CD4-positive, alpha-beta T cell (primary cell): ENCODE results near the gene TMEM115. TPM values are rescaled to one million over a fixed set of nuclear protein-coding genes. Genes with fewer than 3 reads are reported as not detected.

Experiments used
- ATAC-seq: fragments of 200-7000 bp; cut with Tn5 transposase; one replicate; pipeline ENCODE4 v1.10.0; 2022; ENCODE audit warnings: mild to moderate bottlenecking; ENCODE audit not compliant: poor library complexity
- CTCF ChIA-PET: fragments of 350-600 bp; sonication (Branson Sonifier 250); formaldehyde crosslinking; loops from one replicate; lab custom pipeline; 2021; ENCODE audit warnings: antibody characterized with exemption, inconsistent platforms; lab: Charles Lee
- POLR2A ChIA-PET: fragments of 350-600 bp; sonication (Branson Sonifier 250); formaldehyde crosslinking; loops from one replicate; lab custom pipeline; 2021; ENCODE audit warnings: antibody characterized with exemption, inconsistent platforms; lab: Charles Lee
- DNase-seq, 14 experiments: peaks; one replicate each; pipeline ENCODE4 v3.0.0-alpha.2; 2013 to 2020; ENCODE audit warnings: mixed read lengths in 2 of 14
- H3K27ac ChIP-seq, 2 donors: one replicate each; pipeline versions ENCODE4 v1.5.1 to v1.7.0; 2013; ENCODE audit warnings: low read length in 2 of 2, low read depth in 1 of 2, mild to moderate bottlenecking in 1 of 2
- H3K27me3 ChIP-seq, 2 experiments: 1 replicate in 1 of 2; 2 replicates in 1 of 2; pipeline versions ENCODE4 v1.6.1 to v1.7.0; 2013; ENCODE audit warnings: low read length in 2 of 2, control low read depth in 1 of 2, mild to moderate bottlenecking in 1 of 2, moderate library complexity in 1 of 2; ENCODE audit not compliant: insufficient read depth in 2 of 2, control insufficient read depth in 1 of 2
- H3K36me3 ChIP-seq: one replicate; pipeline ENCODE4 v1.6.1; 2013; ENCODE audit warnings: low read length, control low read depth; ENCODE audit not compliant: insufficient read depth
- H3K4me1 ChIP-seq: one replicate; pipeline ENCODE4 v1.6.1; 2013; ENCODE audit warnings: low read length, control low read depth; ENCODE audit not compliant: insufficient read depth
- H3K4me3 ChIP-seq: one replicate; pipeline ENCODE4 v1.5.1; 2013; ENCODE audit warnings: mild to moderate bottlenecking, low read length, moderate library complexity
- H3K9me3 ChIP-seq, 2 experiments: 1 replicate in 1 of 2; 2 replicates in 1 of 2; pipeline versions ENCODE4 v1.6.1 to v1.7.0; 2013; ENCODE audit warnings: low read length in 2 of 2, mild to moderate bottlenecking in 2 of 2, control low read depth in 1 of 2, moderate library complexity in 1 of 2; ENCODE audit not compliant: control insufficient read depth in 1 of 2, insufficient read depth in 1 of 2
- H3K27ac Mint-ChIP-seq: one replicate; pipeline ENCODE4 v1.8.0; 2020; ENCODE audit warnings: mixed read lengths
- H3K27me3 Mint-ChIP-seq: one replicate; pipeline ENCODE4 v1.8.0; 2021; ENCODE audit warnings: mixed read lengths
- H3K36me3 Mint-ChIP-seq: one replicate; pipeline ENCODE4 v1.8.0; 2021; ENCODE audit warnings: low read depth, mixed read lengths
- H3K4me1 Mint-ChIP-seq: one replicate; pipeline ENCODE4 v1.8.0; 2021; ENCODE audit warnings: low read depth, mixed read lengths
- H3K4me3 Mint-ChIP-seq: one replicate; pipeline ENCODE4 v1.8.0; 2020; ENCODE audit warnings: mild to moderate bottlenecking, mixed read lengths
- H3K9me3 Mint-ChIP-seq: one replicate; pipeline ENCODE4 v1.8.0; 2020; ENCODE audit warnings: mixed read lengths
- intact Hi-C, 2 experiments: fragments of 100-400 bp; cut with DNase I in 1 of 2; cut with micrococcal nuclease in 1 of 2; formaldehyde crosslinking; loops; one replicate each; pipeline versions ENCODE4 v1.15.1 to v1.9.0; 2023 to 2025; cut with DNase I, micrococcal nuclease
- total RNA-seq, 174 experiments: library from RNA in 2 of 174; stranded (reverse) in 2 of 174; gene quantifications; one replicate each; pipeline ENCODE4 v1.2.3 and lab custom pipeline; 2021 to 2026
- TF ChIP-seq, protein P1 (sequence below): fragments of 200-600 bp; IDR thresholded peaks from one replicate; pipeline ENCODE4 v1.8.0; 2022; ENCODE audit warnings: antibody characterized with exemption, mild to moderate bottlenecking

The TMEM115 gene
- total RNA-seq, 2 experiments from 2014 or later: 19.0 to 19.9 TPM

DNA sequence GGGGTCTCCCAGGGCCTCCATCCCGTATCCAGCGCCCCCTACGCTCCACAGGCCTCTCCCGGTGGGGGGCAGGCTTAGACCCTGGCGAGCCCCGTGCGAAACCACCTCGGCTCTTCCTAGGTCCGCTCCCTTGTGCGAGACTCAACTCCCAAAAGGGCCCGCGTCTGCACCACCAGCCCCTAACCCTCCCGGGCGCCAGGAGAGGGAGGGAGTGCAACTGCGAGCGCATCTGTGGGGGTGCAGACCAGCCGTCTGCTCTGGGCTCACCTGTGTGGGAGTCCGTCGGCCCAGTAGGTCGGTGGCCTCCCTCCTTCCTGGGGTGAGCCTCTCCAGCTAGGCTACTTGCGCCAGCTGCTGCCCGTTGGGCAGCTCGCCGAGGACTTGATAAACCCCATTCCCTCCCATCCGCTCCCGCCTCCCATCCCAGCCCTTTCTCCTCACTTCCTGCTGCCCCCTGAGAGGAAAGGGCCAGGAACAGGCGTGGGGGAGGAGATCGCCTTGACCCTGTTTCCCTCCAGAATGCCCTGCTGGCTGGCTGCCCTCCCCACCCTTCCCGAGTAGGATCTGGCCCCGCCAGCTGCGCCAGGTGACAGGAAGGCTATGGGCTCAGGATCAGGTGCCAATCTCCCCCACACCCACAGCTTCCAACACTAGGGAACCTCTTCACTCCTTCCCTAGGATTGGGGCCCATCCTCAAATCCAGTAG is 36.8 kb downstream of the TMEM115 start, which contains the start of gene HYAL2:
Gene HYAL2 (minus strand): TSS at position 360 of the 706 bp plus-strand sequence. CDS start 2,256 bp downstream, outside the sequence.
- Histone ChIP-seq H3K27me3 (no peaks in the 10 kb centered on the region), H3K9me3 (no peaks in the 10 kb centered on the region), H3K27ac (peak within 1 kb of the TSS; percentile 75 to 96), H3K4me1 (peaks cover 76% of the 10 kb centered on the region), H3K36me3 (peaks cover 10% of the 10 kb centered on the region), H3K4me3 (peak within 1 kb of the TSS; percentile 68)
- Mint-ChIP-seq H3K27me3 (no peaks in the 10 kb centered on the region), H3K9me3 (no peaks in the 10 kb centered on the region), H3K4me3 (peak within 1 kb of the TSS; percentile 90), H3K4me1 (peaks cover 45% of the 10 kb centered on the region), H3K27ac (peak within 1 kb of the TSS; percentile 82), H3K36me3 (peaks cover 14% of the 10 kb centered on the region)
- DNase-seq (peak in 1 of 14 experiments; percentile 50), ATAC-seq (no peak)
- ChIA-PET CTCF (interaction anchor here (0.6 to 1.7 kb wide), 2 partner anchors 24 to 76 kb away, joined by 3 to 5 read pairs; no protein-coding TSS in a partner anchor), POLR2A (interaction anchor here (2.2 to 3.6 kb wide), 2 partner anchors 14 to 28 kb away, joined by 15 to 25 read pairs; partner anchors contain the start of genes CYB561D2 and NPRL2)
- intact Hi-C loops: loop anchor here in 1 of 2 experiments (5.0 kb wide), 1 partner anchor 130 kb away; the partner anchor contains the start of gene GNAT1
- TF ChIP-seq, protein P1, sequence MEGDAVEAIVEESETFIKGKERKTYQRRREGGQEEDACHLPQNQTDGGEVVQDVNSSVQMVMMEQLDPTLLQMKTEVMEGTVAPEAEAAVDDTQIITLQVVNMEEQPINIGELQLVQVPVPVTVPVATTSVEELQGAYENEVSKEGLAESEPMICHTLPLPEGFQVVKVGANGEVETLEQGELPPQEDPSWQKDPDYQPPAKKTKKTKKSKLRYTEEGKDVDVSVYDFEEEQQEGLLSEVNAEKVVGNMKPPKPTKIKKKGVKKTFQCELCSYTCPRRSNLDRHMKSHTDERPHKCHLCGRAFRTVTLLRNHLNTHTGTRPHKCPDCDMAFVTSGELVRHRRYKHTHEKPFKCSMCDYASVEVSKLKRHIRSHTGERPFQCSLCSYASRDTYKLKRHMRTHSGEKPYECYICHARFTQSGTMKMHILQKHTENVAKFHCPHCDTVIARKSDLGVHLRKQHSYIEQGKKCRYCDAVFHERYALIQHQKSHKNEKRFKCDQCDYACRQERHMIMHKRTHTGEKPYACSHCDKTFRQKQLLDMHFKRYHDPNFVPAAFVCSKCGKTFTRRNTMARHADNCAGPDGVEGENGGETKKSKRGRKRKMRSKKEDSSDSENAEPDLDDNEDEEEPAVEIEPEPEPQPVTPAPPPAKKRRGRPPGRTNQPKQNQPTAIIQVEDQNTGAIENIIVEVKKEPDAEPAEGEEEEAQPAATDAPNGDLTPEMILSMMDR: no peak

DNA sequence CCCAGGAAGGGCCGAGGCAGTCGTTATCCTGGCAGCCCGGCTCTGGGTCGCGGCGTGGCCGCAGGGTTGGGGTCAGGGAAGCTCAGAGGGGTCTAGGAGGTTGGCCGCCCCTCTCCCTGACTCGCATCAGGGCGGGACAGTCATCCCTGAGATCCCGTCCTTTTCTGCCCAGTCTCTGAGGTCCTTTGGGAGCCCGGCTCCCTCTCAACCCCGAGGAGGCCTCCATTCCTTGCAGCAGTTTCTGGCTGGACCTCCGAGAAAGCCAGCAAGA is 37.3 kb downstream of the TMEM115 start:
- ChIA-PET POLR2A (interaction anchor here (1.0 to 3.6 kb wide), 4 partner anchors 15 to 30 kb away, joined by 5 to 25 read pairs (median 20); partner anchors contain the start of genes CYB561D2, HYAL3, IFRD2 and NAA80), CTCF (interaction anchor here (0.9 to 1.3 kb wide), 3 partner anchors 15 to 30 kb away, joined by 3 to 13 read pairs (median 5); partner anchors contain the start of genes CYB561D2, IFRD2 and NPRL2)
- no peak for ATAC-seq
- Histone ChIP-seq H3K4me1 (peaks cover 76% of the 10 kb centered on the region), H3K27ac (peak overlapping the region; percentile 30 to 75), H3K27me3 (no peaks in the 10 kb centered on the region), H3K9me3 (no peaks in the 10 kb centered on the region), H3K4me3 (peak overlapping the region; percentile 68), H3K36me3 (peaks cover 10% of the 10 kb centered on the region)
- TF ChIP-seq, protein P1: no peak
- peaks cover 14% of the 10 kb centered on the region for H3K36me3 Mint-ChIP-seq
- no peak for DNase-seq
- intact Hi-C loops: loop anchor here in 1 of 2 experiments (5.0 kb wide), 1 partner anchor 130 kb away; the partner anchor contains the start of gene GNAT1
- peaks cover 41% of the 10 kb centered on the region for H3K4me1 Mint-ChIP-seq
- no peaks in the 10 kb centered on the region for H3K9me3 Mint-ChIP-seq
- H3K4me3 Mint-ChIP-seq: peak overlapping the region; percentile 90
- H3K27me3 Mint-ChIP-seq: no peaks in the 10 kb centered on the region
- H3K27ac Mint-ChIP-seq: peak overlapping the region; percentile 12

DNA sequence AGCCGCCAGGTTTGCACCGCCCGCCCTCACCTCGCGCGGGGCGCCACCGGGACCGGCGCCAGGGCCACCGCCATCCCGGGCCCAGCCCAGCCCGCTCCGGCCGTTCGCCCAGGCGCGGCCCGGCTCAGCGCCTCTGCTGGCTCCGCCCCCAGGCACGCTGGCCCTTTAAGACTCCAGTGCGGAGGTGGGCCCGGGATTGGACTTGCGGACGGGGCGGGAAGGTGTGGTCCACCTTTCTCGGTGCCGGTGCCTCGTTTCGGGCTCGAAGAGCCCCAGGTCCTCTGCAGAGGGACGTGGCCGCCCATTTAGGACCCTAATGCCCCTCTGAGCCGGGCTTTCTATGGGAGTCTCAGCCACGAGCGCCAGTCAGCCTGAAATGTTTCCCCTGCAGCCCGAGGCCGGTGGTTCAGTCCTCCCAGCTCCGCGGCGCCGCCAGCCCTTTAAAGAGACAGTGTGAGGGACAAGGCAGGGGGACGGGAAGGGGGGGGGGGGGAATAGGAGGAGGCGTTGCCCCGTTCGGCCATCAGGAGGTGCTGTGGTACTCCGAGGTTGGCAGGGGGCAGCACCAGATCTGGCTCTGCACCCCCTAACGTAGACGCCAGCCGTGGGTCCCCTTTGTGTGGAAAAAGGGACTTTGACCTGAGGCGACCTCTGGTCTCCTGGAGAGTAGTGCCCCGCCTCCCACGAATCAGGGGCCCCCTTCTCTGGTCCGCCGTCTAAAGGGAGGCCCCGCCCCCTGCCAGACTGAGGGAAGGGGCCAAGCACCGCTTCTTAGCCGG is 37.8 kb downstream of the TMEM115 start:
- H3K4me1 Mint-ChIP-seq: peaks cover 42% of the 10 kb centered on the region
- ChIA-PET POLR2A (interaction anchor here (1.0 to 3.6 kb wide), 5 partner anchors 15 to 29 kb away, joined by 4 to 25 read pairs (median 15); partner anchors contain the start of genes CYB561D2, HYAL3, IFRD2 and NAA80), CTCF (interaction anchor here (0.6 to 1.3 kb wide), 5 partner anchors 13 to 29 kb away, joined by 3 to 13 read pairs (median 4); partner anchors contain the start of genes CYB561D2, IFRD2 and NPRL2)
- H3K36me3 Mint-ChIP-seq: peaks cover 14% of the 10 kb centered on the region
- DNase-seq (peak; percentile 68 to 89 (median 76)), ATAC-seq (peak; percentile 66)
- no peaks in the 10 kb centered on the region for H3K27me3 Mint-ChIP-seq
- TF ChIP-seq, protein P1: peak; percentile 45
- Histone ChIP-seq H3K36me3 (peaks cover 10% of the 10 kb centered on the region), H3K27me3 (no peaks in the 10 kb centered on the region), H3K4me1 (peaks cover 76% of the 10 kb centered on the region), H3K9me3 (no peaks in the 10 kb centered on the region), H3K27ac (peak overlapping the region; percentile 75 to 96), H3K4me3 (peak overlapping the region; percentile 68)
- intact Hi-C loops: loop anchor here (1.0 to 5.0 kb wide), 4 partner anchors 15 to 129 kb away; partner anchors contain the start of genes HYAL3 (in 2 of the 2), NAA80 (in 2 of the 2) and GNAT1 (in 1 of the 2)
- peak overlapping the region; percentile 90 for H3K4me3 Mint-ChIP-seq
- H3K9me3 Mint-ChIP-seq: no peaks in the 10 kb centered on the region
- H3K27ac Mint-ChIP-seq: peak overlapping the region; percentile 82
